DND-41 (cell line): Measurements from ENCODE around the gene PPP2R2D.

ENCODE experiments used
- CTCF ChIP-seq: IDR thresholded peaks from 2 replicates; pipeline ENCODE4 v1.5.1; 2012; ENCODE audit warnings: borderline replicate concordance, low read length, moderate library complexity, mild to moderate bottlenecking; ENCODE audit not compliant: poor library complexity, severe bottlenecking; ENCODE audit errors: extremely low read depth
- EZH2 ChIP-seq: IDR thresholded peaks from 3 replicates; pipeline ENCODE4 v1.6.1; 2012; ENCODE audit warnings: borderline replicate concordance, low read depth, mild to moderate bottlenecking, moderate library complexity, low read length, inconsistent platforms; ENCODE audit not compliant: severe bottlenecking

- TF ChIP-seq CTCF = no peak
- no peak for TF ChIP-seq EZH2
These were observed 15.4 kb downstream of the PPP2R2D start for GRCh38 chr10:131915990-131916766.
